NT2/D1 (cell line): ENCODE results near the gene KRT38.

Experiments used
- SUZ12 ChIP-seq: IDR thresholded peaks from 2 replicates; pipeline ENCODE4 v1.6.1; 2011; ENCODE audit not compliant: insufficient read length, insufficient read depth; ENCODE audit errors: extremely low read depth
- YY1 ChIP-seq: IDR thresholded peaks from 2 replicates; pipeline ENCODE4 v1.6.1; 2011; ENCODE audit not compliant: insufficient read length, insufficient read depth

GRCh38 chr17:41404024-41404671 lies 36.6 kb downstream of the KRT38 start:
- TF ChIP-seq YY1 (no peak), SUZ12 (no peak)
